B cell (primary cell): ENCODE data around the gene FGF11. TPM values are rescaled to one million over a fixed set of nuclear protein-coding genes. Genes with fewer than 3 reads are reported as not detected.

Source experiments
- ATAC-seq: fragments of 200-7000 bp; cut with Tn5 transposase; one replicate; pipeline ENCODE4 v1.10.0; 2021; ENCODE audit warnings: low read depth, mild to moderate bottlenecking, moderate number of reproducible peaks, moderate library complexity
- CTCF ChIA-PET: fragments of 350-600 bp; sonication (Branson Sonifier 250); formaldehyde crosslinking; loops from one replicate; lab custom pipeline; 2021; ENCODE audit warnings: antibody characterized with exemption, inconsistent platforms; lab: Charles Lee
- POLR2A ChIA-PET: fragments of 350-600 bp; sonication (Branson Sonifier 250); formaldehyde crosslinking; loops from one replicate; lab custom pipeline; 2021; ENCODE audit warnings: antibody characterized with exemption; lab: Charles Lee
- DNase-seq: peaks from one replicate; pipeline ENCODE4 v3.0.0; 2013
- H2AFZ ChIP-seq: 2 replicates; pipeline ENCODE4 v1.6.1; 2012; ENCODE audit warnings: mild to moderate bottlenecking, low read depth, low read length; ENCODE audit not compliant: insufficient read depth, poor library complexity, severe bottlenecking
- H3K27ac ChIP-seq, 2 donors: 1 replicate in 1 of 2; 2 replicates in 1 of 2; pipeline ENCODE4 v1.5.1; 2012 to 2013; ENCODE audit warnings: low read length in 2 of 2, mild to moderate bottlenecking in 2 of 2, moderate library complexity in 1 of 2
- H3K27me3 ChIP-seq, 4 experiments: fragments of 200-600 bp in 1 of 4; sonication (generic) in 1 of 4; replicated peaks in 1 of 4; 1 replicate in 2 of 4; 2 replicates in 2 of 4; pipeline versions ENCODE4 v1.6.1 to v1.7.0; 2013 to 2016; ENCODE audit warnings: low read length in 3 of 4, mild to moderate bottlenecking in 2 of 4, mixed read lengths in 1 of 4, moderate library complexity in 1 of 4; ENCODE audit not compliant: insufficient read depth in 4 of 4, control insufficient read depth in 3 of 4; ENCODE audit errors: control extremely low read depth in 1 of 4
- H3K36me3 ChIP-seq, 2 experiments: replicated peaks in 1 of 2; 1 replicate in 1 of 2; 2 replicates in 1 of 2; pipeline versions ENCODE4 v1.6.1 to v1.7.1; 2013; ENCODE audit warnings: low read length in 1 of 2; ENCODE audit not compliant: insufficient read depth in 2 of 2, control insufficient read depth in 1 of 2; ENCODE audit errors: control extremely low read depth in 1 of 2, extremely low read depth in 1 of 2
- H3K4me1 ChIP-seq, 2 donors: fragments of 200-600 bp in 1 of 2; sonication (generic) in 1 of 2; 1 replicate in 1 of 2; 2 replicates in 1 of 2; pipeline versions ENCODE4 v1.5.1 to v1.6.1; 2013 to 2017; ENCODE audit warnings: low read length in 2 of 2; ENCODE audit not compliant: control insufficient read depth in 2 of 2, insufficient read depth in 2 of 2
- H3K4me2 ChIP-seq: replicated peaks from 2 replicates; pipeline ENCODE3; 2012; ENCODE audit warnings: mild to moderate bottlenecking, low read depth, low read length; ENCODE audit not compliant: poor library complexity, severe bottlenecking
- H3K4me3 ChIP-seq, 5 experiments: fragments of 200-600 bp in 1 of 5; sonication (generic) in 1 of 5; 1 replicate in 3 of 5; 2 replicates in 2 of 5; pipeline versions ENCODE4 v1.5.1 to v1.7.0; 2011 to 2016; ENCODE audit warnings: low read length in 4 of 5, mild to moderate bottlenecking in 4 of 5, low read depth in 2 of 5, control low read depth in 1 of 5, moderate library complexity in 1 of 5; ENCODE audit not compliant: insufficient read depth in 1 of 5; ENCODE audit errors: control extremely low read depth in 1 of 5, extremely low read depth in 1 of 5
- H3K79me2 ChIP-seq: fragments of 200-600 bp; sonication (generic); one replicate; pipeline ENCODE4 v1.6.0; 2016; ENCODE audit warnings: low read length; ENCODE audit not compliant: control insufficient read depth, insufficient read depth
- H3K9ac ChIP-seq: fragments of 200-600 bp; sonication (generic); 2 replicates; pipeline ENCODE4 v1.6.1; 2017; ENCODE audit warnings: mild to moderate bottlenecking, low read length, moderate library complexity
- H3K9me3 ChIP-seq, 3 donors: one replicate each; pipeline versions ENCODE4 v1.6.1 to v1.7.1; 2013; ENCODE audit warnings: low read length in 2 of 3; ENCODE audit not compliant: control insufficient read depth in 2 of 3, insufficient read depth in 1 of 3; ENCODE audit errors: control extremely low read depth in 1 of 3
- H4K20me1 ChIP-seq: 2 replicates; pipeline ENCODE4 v1.6.0; 2012; ENCODE audit warnings: mild to moderate bottlenecking, low read length; ENCODE audit not compliant: insufficient read depth, control insufficient read depth, poor library complexity, severe bottlenecking
- H3K27ac Mint-ChIP-seq: one replicate; pipeline ENCODE4 v1.8.0; 2021; ENCODE audit warnings: mixed read lengths
- H3K27me3 Mint-ChIP-seq: one replicate; pipeline ENCODE4 v1.8.0; 2021; ENCODE audit warnings: mixed read lengths
- H3K4me1 Mint-ChIP-seq: one replicate; pipeline ENCODE4 v1.8.0; 2021; ENCODE audit warnings: mixed read lengths
- H3K4me3 Mint-ChIP-seq: one replicate; pipeline ENCODE4 v1.8.0; 2021; ENCODE audit warnings: mixed read lengths
- H3K9me3 Mint-ChIP-seq: one replicate; pipeline ENCODE4 v1.8.0; 2022; ENCODE audit warnings: mixed read lengths; ENCODE audit not compliant: insufficient read depth
- EZH2 ChIP-seq: IDR thresholded peaks from 2 replicates; pipeline ENCODE4 v1.6.1; 2012; ENCODE audit warnings: borderline replicate concordance, low read depth, mild to moderate bottlenecking, moderate library complexity, low read length; ENCODE audit not compliant: insufficient read depth, poor library complexity, severe bottlenecking
- WGBS: methylation state at CpG from one replicate; pipeline ENCODE4 v1.1.5; 2013; ENCODE audit warnings: missing lambda C conversion rate; ENCODE audit not compliant: insufficient coverage; 5-methylcytosine and 5-hydroxymethylcytosine counted together
- intact Hi-C: fragments of 100-400 bp; cut with micrococcal nuclease; formaldehyde crosslinking; loops from one replicate; pipeline ENCODE4 v1.10.0; 2022
- polyA plus RNA-seq: library from polyadenylated mRNA; depleted of rRNA; stranded (reverse); fragments of >200 nt; gene quantifications from 2 replicates; pipeline ENCODE4 v1.2.3, GENCODE V29; 2012
- total RNA-seq, 2 donors: library from RNA; stranded (reverse); fragments of 120-200 nt in 1 of 2; gene quantifications; 1 replicate in 1 of 2; 2 replicates in 1 of 2; pipeline versions ENCODE4 v1.2.3 to v1.2.4, GENCODE V29; 2013 to 2022
- TF ChIP-seq, protein P1 (sequence below): fragments of 200-600 bp; IDR thresholded peaks from one replicate; pipeline ENCODE4 v1.8.0; 2022; ENCODE audit warnings: antibody characterized with exemption, mild to moderate bottlenecking

Gene FGF11
- total and polyA plus RNA-seq, 2 donors (not counting 1 experiment from before 2014, with no cell fraction given), result 2.7 to 4.6 TPM

DNA sequence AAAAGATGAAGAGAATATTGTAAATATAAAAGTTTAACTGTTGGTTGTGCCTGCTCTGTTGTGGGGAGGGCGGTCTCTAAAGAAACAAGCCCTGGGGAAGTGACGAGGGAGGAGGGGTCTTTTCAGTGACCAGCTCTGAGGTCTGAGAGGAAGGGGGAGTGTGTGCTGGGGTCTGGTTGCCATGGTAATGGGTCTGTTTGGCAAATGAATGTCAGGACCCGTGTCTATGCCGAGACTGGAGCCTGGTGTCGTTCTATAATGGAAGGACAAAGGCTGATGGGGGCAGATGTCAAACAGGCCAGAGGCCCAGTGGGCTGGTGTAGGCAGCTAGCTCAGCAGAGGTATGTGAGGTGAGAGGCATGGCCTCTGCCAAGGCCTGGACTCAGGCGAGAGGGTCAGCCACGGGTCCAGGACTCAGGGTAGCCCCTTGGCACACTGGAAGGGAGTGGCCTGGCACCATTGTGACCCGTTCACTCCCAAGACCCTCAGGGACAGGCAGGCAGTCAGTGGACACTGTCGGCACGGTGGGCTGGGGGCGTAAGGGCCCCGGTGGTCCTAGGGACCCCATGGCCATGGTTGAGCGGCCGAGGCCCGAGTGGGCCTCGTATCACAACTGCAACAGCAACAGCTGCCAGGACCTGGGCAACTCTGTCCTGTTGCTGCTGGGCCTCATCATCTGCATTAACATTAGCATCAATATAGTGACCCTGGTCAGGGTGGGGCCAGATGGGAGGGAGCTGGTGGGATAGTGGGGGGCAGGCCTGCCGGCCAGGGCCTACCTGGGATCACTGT is 19.3 kb upstream of the FGF11 start, which contains the start of gene SPEM1:
TSS of gene SPEM1 (plus strand) at position 506 of the 792 bp plus-strand sequence. CDS start at position 567, 61 bp downstream.
- CTCF ChIA-PET, result interaction anchor here (1.5 kb wide), 1 partner anchor 17 kb away, joined by 3 read pairs; no protein-coding TSS in a partner anchor
- POLR2A ChIA-PET, result no interaction called here
- no peaks in the 10 kb centered on the region for H3K79me2 ChIP-seq
- ATAC-seq (no peak), DNase-seq (no peak)
- no peaks in the 10 kb centered on the region for H3K4me1 ChIP-seq
- no peak within 1 kb of the TSS for H3K4me3 ChIP-seq
- no peak within 1 kb of the TSS for H3K27ac ChIP-seq
- no peak within 1 kb of the TSS for H3K9ac ChIP-seq
- H3K4me2 ChIP-seq, result no peak within 1 kb of the TSS
- no peak for TF ChIP-seq EZH2
- TF ChIP-seq, protein P1, sequence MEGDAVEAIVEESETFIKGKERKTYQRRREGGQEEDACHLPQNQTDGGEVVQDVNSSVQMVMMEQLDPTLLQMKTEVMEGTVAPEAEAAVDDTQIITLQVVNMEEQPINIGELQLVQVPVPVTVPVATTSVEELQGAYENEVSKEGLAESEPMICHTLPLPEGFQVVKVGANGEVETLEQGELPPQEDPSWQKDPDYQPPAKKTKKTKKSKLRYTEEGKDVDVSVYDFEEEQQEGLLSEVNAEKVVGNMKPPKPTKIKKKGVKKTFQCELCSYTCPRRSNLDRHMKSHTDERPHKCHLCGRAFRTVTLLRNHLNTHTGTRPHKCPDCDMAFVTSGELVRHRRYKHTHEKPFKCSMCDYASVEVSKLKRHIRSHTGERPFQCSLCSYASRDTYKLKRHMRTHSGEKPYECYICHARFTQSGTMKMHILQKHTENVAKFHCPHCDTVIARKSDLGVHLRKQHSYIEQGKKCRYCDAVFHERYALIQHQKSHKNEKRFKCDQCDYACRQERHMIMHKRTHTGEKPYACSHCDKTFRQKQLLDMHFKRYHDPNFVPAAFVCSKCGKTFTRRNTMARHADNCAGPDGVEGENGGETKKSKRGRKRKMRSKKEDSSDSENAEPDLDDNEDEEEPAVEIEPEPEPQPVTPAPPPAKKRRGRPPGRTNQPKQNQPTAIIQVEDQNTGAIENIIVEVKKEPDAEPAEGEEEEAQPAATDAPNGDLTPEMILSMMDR, result no peak
- H3K36me3 ChIP-seq, result no peaks in the 10 kb centered on the region
- Mint-ChIP-seq H3K27ac (no peak within 1 kb of the TSS), H3K4me1 (no peaks in the 10 kb centered on the region), H3K27me3 (peaks cover 8% of the 10 kb centered on the region), H3K9me3 (no peaks in the 10 kb centered on the region), H3K4me3 (no peak within 1 kb of the TSS)
- intact Hi-C loops, result no loop called here
- no peaks in the 10 kb centered on the region for H3K9me3 ChIP-seq
- H3K27me3 ChIP-seq, result peaks cover 0 to under 1% (median 0%) of the 10 kb centered on the region in 4 experiments
- H2AFZ ChIP-seq, result no peak within 1 kb of the TSS
- no peaks in the 10 kb centered on the region for H4K20me1 ChIP-seq
- 90% methylated on average over 12 of the region's 17 CpGs for WGBS

DNA sequence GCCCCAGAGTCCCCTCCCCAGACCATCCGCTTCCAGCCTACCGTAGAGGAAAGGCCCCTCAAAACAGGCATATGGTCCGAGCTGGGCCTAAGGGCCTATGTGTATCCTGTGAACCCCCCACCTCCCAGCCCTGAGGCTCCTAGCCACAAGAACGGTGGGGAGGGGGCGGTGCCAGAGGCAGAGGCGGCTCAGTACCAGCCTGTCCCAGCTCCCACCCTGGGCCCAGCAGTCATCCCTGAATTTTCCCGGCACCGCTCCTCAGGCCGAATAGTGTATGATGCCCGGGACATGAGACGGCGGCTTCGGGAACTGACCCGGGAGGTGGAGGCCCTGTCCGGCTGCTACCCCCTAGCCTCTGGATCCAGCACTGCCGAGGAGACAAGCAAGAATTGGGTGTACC is 18.1 kb upstream of the FGF11 start:
- Histone ChIP-seq H3K9me3 (no peaks in the 10 kb centered on the region), H3K4me3 (no peak overlapping the region), H2AFZ (no peak overlapping the region), H3K79me2 (no peaks in the 10 kb centered on the region), H3K27me3 (peaks cover 0 to 3% (median 0%) of the 10 kb centered on the region in 4 experiments), H3K4me1 (no peaks in the 10 kb centered on the region), H3K27ac (no peak overlapping the region), H3K36me3 (no peaks in the 10 kb centered on the region), H3K9ac (no peak overlapping the region), H4K20me1 (no peaks in the 10 kb centered on the region), H3K4me2 (no peak overlapping the region)
- H3K4me3 Mint-ChIP-seq, result no peak overlapping the region
- WGBS, result over 99% methylated on average over 16 of the region's 16 CpGs
- intact Hi-C loops, result no loop called here
- ChIA-PET CTCF (no interaction called here), POLR2A (interaction anchor here (0.7 kb wide), 1 partner anchor 33 kb away, joined by 3 read pairs; no protein-coding TSS in a partner anchor)
- ATAC-seq (no peak), DNase-seq (no peak)
- H3K27me3 Mint-ChIP-seq, result peaks cover 11% of the 10 kb centered on the region
- no peak overlapping the region for H3K27ac Mint-ChIP-seq
- TF ChIP-seq, protein P1, result no peak
- TF ChIP-seq EZH2, result no peak
- no peaks in the 10 kb centered on the region for H3K4me1 Mint-ChIP-seq
- H3K9me3 Mint-ChIP-seq, result no peaks in the 10 kb centered on the region
